ENCODE data around the gene TREH.
"Not testable (repeated sequence)": the region's sequence is repeated elsewhere in the genome, so short reads cannot be mapped to it uniquely, and the experiment has no call there.

The TREH gene

DNA sequence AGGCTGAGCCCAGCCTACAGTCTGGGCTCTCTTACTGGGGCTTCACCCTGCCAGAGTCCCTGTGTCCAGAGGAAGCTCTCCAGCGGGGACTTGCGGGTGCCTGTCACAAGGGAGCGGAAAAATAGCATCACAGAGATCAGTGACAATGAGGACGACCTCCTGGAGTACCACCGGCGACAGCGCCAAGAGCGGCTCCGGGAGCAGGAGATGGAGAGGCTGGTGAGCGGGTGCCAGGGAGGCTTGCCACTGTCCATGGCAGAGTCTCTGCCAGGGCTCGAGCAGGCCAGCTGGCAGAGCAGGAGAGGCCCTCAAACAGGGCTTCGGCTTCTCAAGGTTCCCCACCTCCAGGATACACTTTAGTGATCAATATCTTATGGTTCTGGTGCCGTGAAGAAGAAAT lies 51.0 kb downstream of the TREH start:
- DNase-seq: no peak

DNA sequence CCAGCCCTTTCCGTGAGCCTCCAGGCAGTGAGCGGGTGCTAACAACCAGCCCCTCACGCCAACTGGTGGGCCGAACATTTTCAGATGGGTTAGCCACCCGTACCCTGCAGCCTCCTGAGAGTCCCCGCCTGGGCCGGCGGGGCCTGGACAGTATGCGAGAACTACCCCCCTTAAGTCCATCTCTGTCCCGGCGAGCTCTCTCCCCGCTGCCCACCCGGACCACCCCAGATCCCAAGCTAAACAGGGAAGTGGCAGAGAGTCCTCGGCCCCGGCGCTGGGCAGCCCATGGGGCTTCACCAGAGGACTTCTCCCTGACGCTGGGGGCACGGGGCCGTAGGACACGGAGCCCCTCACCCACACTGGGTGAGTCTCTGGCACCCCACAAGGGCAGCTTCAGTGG lies 51.4 kb downstream of the TREH start:
- DNase-seq: no peak

DNA sequence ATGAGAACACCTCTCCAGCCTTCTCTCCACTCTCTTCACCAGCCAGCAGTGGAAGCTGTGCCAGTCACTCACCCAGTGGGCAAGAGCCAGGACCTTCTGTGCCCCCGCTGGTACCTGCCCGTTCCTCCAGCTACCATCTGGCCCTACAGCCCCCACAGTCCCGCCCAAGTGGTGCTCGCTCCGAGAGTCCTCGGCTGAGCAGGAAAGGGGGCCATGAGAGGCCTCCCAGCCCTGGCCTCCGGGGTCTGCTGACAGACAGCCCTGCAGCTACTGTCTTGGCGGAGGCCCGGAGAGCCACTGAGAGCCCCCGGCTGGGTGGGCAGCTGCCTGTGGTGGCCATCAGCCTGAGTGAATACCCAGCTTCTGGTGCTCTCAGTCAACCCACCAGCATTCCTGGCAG lies 51.9 kb downstream of the TREH start:
- DNase-seq: no peak

DNA sequence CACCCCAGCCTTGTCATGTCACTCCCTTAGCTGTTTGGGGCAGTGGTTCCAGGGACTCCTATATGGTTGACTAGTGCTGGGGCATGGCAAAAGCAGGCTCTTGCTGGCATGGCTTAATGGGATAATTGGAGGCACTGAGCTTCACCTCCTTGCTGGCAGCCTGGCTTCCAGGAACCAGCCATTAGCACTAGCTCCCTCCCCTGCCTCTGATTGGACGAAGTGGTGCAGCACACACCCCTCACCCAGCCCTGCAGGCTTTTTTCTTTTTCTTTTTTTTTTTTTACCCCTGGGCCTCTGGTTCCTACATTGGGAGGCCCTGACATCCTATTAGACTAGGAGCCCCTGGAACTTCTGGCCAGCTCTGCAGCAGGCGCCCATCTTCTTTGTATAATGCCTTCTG lies 53.5 kb downstream of the TREH start:
- no peak for DNase-seq

DNA sequence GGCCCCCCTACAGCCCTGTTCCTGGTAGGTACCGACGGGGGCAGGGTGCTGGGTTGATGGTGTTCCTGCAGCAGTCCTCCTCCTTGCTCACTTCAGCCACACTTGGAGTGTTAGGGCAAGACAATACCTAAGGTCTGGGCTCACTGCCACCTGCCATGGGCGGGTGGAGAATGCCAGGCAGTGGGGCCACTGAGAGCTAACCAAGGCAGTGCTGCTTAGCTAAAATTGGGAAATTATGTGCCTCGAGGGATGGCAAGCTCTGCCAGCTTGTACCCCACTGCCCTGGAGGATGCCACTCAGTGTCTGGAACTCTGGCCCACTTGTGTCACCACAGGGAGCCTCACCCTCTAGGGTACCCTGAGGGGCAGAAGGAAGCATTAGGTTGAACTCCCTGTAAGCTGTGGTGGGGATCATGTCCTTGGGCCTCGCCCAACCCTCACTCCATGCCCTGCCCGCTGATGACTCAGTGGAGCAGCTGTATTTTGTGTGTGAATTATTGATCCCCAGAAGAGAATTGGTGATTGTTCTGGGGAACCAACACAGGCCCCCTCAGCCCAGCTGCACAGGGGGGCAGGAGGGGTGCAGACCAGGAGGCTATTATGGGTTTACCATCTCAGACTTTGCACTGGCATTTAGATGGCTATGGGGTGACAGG lies 54.3 kb downstream of the TREH start:
- DNase-seq: no peak

DNA sequence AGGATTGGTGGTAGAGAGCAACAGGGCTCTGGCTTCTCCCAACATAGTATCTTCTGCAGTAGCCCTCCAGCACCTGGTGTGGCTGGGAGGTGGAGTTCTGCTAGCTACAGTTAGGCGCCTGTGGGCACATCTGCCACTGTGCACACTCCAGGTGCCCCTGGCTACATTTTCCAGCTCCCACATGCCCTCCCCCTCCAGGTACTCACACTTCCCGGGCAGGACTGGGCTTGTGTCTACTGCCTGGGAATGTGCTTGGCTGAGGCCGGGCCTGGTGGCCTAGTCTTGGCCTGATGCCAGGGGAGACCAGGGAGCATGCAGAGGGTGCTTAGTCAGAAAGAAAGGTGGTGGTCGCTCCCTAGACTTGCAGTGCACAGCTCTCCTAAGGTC lies 56.2 kb downstream of the TREH start:
- peak in 1 of 2 experiments; percentile 49 for DNase-seq

DNA sequence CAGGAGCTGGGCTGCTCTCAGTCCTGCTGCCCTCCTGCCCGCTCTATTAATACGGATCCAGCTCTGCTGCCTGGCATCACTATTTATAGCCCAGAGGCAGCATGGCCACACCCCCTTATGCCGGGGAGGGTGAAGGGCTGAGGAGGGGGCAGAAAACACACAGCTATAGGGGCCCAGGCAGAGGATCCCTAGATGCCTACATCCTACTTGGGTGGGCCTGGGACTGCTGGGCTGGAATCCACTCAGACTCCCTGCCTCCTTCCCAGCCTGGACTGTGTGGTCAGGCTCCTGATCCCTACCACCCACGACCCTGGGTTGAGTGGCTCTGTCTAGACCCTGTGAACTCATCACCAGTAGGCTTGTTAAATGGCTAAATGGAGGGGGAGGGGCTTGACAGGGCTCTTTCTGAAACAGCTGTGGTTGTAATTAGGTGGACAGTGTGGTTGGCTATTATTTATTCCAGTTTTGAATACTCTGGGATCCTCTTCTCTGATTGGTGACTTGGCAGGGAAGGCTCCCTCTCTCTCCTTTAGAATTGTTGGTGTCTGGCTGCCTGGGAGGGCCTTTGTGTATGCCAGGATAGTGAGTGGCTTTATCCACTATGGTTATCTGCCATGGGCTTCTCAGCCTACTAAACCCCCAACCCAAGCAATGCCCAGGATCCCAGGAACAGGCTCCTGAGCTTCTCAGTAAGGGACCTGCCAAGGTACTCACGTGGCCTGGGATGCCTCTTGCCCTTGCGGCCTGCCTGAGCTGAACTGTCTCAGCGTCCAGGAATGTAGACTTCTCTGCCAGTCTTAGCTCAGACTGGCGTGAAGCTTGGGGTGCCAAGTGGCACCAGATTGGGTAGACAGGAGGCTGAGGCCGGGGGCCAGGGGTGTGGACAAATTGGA lies 56.8 kb downstream of the TREH start:
- DNase-seq: peak; percentile 47 to 61

DNA sequence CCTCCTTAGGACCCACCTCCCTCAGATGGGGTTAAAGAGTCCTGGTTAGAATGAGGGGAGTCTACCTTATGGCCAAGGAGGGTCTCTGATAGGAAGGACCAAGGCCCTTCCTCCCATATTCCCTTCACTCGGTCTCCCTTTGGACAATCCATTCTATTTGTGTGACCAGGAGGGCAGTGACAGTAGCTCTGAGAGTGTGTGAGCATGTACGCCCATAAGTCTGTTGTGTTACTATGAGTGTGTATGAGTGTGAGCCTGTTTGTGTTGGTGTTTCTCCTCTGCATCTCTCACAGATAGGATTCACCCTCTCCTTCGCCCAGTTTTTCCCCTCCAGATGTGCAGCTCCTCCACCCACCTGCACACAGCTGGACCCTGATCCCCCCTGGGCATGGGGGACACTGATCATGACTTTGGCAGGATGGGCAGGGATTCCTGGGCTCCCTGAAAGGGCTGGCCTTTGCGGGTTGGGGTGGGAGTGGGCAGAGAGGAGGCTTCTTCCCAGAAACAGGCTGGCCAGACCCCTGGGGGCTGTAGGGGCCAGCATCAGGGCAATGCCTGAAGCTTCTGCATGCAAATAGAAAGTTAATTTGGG lies 57.6 kb downstream of the TREH start:
- no peak for DNase-seq

DNA sequence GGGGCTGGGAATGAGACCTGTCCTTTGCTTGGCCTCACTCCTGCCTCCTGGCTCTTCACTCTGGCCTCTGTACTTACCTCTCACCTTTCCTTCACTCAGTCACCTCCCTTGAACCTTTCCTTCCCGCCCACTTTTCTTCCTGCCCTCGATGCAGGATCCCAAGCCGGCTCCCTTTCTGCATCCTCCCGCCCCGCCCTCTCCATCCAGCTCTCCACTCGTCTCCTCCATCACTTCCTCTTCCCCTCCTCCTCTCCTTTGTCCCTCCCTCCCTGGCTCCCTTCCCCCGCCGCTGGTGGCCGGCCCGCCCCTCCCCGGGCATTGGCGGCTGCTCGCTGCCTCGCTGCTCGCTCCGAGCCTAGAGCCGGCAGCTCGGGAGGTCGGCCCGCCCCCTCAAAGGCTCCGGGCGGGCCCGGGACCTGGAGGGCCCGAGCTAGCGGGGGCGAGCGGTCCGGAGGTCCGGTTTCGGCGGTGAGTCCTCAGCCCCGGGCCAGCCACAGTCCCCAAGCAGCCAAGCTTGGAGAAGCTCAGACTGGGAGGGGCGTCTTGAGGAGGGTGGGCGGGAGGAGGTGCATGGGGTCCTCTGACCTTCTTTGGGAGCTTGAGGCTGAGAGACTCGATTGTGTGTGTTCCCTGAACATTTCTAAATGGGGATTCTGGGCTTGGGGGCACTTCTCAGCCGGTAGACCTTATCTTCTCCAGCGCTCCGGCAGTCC lies 58.2 kb downstream of the TREH start:
- DNase-seq: peak; percentile 45 to 54

DNA sequence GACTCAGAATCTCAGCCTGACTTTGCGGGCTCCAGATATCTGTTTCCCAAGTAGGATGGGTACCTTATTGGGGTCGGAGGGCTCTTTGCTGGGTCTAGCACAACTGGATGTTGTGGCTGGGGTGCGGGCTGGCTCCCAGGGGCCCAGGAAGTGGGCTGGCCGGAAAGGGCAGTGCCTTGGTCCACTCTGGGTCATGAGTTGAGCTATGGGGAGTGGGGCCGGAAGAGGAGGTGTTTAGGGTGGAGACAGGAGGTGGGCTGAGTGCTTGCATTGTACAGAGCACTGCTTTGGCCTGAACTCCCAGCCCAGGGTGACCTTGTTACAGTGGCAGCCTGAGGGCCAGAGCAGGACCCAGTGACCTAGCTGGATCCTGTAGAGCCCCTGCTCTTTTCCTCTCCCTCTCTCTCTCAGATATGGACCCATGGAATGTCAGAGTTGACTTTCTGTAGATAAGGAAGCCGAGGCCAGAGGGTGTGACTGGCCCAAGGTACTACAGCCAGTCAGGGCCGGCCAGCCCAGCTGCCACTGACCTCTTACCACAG lies 58.9 kb downstream of the TREH start:
- no peak for DNase-seq

DNA sequence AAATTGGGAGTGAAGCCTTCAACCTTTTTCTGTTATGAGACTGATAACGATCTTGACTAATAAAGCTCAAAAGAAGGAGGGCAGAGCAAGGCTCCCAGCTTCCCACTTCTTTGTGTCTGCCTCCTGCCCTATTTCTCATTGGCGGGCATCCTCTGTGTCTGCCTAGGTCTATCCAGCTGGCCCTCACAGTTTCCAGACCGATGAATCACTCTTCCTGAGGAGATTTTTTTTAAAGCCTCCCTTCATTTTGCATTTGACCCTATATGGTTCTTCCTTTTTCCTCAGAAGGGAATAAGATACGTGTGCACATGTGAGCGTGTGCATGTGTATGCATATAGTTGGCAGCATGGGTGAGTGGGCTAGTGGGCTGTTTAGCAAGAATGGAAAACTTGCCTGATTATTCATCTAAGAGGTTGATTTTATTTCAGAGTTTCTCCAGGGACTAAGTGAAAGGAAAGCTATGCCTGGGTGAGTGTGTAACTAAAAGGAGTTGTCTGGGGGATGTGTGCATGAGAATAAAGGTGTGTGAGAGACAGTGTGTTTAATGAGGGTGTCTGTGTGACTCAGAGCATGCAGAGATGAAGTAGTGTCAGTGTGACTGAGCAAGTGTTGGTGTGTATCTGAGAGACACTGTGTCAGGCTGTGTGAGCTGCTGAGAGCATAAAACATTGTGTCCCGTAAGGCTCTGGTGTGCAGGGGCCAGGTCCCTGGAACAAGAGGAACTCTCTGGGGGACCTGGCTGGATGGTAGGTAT lies 59.8 kb downstream of the TREH start:
- no peak for DNase-seq

DNA sequence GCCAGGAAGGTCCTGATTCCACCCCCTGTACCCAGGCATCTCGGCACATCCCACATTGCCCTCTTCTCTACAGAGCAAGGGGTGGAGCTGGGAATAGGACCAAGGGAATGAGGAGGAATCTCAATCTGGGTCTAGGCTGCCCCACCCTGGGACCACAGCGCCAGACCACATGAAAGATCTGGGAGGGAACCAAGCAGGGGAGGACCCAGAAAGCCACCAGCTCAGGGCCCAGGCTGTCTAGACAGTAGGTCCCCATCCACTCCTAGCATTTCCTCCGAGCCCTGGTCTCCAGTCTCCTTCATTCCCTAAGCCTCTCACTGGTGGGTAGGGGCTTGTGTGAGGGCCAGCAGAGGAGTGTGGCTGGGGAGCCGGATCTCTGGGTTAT lies 60.5 kb downstream of the TREH start:
- DNase-seq: no peak

DNA sequence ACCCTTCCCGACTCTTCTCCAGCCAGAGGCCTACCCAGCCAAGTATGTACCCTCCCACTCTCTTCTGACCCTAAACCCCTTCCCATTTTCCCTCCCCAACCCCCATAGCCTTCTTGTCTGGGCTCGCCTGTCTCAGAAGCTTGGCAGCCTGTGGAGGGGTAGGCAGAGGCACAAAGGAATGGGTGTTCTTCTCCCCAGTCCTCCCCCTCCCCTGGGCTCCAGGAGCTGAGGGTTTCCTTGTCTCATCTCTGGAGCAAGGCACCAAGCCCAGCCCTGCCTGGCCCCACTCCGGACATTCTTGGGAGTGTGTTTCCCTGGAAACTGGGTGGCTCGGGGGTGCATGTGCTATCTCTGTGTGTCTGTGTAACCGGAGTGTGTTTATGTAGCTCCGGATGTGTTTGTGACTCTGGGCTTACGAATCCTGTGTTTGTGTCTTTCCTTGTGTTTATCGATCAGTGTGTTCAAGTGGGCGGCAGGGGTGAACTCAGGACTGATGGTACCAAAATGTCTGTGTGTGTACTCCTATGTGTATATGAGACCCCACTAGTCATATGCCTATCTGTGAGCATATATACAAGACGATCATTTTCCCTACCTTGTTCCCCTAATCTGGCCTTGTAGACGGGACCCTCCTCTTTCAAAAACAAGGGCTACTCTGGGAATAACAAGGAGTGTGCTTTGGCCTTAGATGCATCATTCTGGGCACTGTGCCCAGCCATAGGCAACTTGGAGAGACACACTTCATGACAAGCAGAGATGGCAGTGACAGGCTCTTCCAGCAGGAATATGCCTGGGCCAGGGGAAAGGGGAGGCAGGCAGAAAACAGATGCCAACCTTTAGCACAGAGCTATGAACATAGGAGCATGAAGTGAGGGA lies 61.1 kb downstream of the TREH start:
- no peak for DNase-seq

DNA sequence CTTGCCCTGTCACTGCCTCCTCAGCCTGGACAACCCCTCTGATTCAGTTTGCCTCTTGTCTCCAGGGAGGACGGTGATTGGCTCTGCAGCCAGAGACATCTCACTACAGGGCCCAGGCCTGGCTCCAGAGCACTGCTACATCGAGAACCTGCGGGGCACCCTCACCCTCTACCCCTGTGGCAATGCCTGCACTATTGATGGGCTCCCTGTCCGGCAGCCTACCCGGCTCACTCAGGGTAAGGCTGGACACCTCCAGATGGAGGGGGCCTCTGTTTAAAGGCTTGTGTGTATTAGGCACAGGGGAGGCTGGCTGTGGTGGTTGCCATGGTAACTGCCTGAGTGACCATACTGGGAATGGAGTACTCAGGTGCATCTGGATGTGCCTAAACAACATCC lies 63.5 kb downstream of the TREH start:
- DNase-seq: peak; percentile 13 to 18

DNA sequence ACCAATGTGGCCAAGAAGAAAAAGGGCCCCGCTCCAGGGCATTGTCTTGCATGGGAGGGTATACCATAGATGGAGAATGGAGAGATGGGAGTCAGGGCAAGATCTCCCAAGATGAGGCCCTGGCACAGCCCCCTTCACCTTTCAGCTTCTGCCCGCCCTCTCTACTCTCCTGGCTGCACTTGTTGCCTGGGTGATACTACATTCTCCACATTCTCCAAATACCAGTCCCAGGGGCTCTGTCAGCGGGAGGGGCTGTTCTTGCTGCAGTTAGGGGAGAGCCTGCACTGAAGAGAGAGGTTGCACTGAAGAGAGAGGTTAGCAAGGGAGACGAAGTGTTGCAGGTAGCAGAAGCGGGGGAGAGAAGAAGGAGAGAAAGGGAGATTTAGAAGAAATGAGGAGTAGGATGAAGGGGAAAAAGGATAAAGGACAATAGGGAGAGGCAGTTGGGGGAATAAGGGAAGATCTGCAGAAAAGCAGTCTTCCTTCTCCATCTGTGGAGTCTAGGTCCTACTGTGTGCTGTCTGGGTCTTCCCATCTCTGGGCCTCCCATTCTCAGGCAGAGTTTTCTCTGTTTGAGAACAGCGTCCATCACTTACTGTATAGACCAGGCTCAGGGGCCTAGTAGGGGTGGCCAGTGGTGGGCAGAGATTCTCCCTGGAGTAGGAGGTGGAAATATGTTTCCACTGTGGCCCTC lies 64.0 kb downstream of the TREH start:
- DNase-seq: no peak

DNA sequence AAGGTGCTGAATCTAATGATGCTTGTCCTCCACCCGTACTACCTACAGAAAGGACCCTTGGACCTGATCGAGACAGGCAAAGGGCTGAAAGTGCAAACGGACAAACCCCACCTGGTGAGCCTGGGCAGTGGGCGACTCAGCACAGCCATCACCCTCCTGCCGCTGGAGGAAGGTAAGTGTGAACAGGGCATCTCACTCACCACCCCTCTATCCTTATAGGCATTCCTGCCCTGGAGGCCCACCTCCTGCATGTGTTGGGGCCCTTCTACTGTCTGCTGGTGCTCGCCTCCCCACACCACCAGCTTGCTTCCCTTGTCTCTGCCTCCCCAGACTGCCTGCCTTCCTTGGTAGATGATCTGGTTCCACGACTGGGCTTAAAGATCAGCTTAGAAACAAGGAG lies 64.9 kb downstream of the TREH start:
- no peak for DNase-seq

DNA sequence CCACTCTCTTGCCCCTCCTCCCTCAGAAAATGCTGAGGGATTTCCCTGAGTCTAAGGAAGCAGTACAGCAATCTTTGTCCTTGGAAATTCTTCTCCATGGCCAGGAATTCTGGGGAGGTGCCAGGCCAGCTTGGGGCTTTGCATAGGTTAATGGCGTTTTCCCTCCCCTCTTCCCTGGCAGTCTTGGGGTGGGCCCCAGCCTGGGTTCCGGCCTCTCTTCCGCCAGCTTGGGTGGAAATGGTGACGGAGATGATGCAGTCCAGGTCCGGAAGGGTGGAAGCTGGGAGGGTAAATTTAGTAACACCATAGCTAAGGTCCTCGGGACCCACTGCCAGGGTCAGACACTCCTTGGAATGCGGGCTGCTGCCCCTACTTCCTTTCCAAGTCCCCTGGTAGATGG lies 67.1 kb downstream of the TREH start:
- DNase-seq: no peak

DNA sequence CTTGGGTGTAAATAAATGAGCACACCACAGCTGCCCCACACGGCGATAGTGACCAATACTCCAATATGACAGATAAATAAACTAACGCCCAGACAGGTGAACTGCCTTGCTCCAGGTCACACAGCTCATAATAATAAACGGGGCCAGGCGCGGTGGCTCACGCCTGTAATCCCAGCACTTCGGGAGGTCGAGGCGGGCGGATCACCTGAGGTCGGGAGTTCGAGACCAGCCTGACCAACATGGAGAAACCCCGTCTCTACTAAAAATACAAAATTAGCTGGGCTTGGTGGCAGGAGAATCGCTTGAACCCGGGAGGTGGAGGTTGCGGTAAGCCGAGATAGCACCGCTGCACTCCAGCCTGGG lies 68.0 kb downstream of the TREH start:
- DNase-seq: not testable (repeated sequence)

DNA sequence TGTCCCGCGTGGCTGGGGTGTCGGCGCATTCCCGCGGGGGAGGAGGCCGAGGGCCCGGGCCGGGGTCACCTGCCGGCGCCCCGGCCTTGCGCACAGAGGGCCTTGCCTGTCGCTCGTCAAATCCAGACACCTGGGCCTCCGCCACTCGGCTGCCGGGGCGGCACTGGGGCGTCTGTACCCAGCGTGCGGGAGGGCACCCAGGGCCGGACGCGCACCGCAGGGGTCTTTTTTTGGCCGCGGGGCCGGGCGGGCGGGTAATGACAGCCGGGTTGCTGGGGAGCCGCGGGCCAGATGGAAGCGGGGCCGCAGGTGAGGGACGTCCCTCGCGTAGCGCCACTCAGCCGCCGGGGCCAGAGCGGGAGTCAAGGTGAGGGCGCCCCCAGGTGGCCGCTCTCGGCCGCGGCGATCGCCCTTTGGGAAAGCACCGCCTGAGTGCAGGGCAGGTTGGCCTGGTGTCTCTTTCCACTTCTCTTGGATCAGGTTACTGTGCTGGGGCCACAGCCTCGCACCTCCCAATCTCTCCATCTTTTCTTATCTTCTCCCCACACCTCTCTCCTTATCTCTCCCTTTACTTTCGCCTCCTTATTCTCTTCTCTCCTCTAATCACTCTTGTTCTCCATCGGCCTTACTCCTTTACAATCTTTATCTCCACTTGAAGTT lies 68.5 kb downstream of the TREH start:
- DNase-seq: peak; percentile 24 to 69

DNA sequence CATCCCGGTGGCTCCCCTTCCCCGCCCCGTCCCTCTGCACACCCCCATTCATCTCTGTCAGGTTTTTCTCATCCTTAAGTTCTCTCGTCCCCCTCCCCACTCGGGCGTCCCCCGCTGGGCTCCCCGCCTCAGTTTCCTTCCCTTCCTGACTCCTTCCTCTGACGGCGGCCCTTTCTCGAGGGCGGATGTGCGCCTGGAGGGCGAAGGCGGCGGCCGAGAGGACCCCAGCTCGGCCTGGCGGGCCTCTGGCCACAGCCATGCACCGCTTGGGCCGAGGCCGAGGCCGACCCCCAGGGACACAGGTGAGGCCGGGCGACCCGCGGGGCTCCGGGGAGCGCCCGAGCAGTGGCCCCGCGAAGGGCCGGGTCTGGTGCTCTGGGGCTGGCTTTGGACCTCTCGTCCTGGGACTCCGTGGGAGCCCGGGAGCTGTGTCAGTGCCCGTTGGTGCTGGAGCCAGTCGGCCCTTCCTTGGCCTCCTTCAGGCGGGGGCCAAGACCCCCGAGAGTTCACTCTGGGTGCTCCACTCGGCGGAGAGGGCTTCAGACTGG lies 69.2 kb downstream of the TREH start:
- no peak for DNase-seq
